H9 (cell line): Measurements from ENCODE around the gene SCAP. TPM values are rescaled to one million over a fixed set of nuclear protein-coding genes. Genes with fewer than 3 reads are reported as not detected.

ENCODE experiments used
- DNase-seq: peaks from one replicate; pipeline ENCODE4 v3.0.0-alpha.2; 2017
- H2AFZ ChIP-seq: one replicate; pipeline ENCODE4 v1.6.1; 2013; ENCODE audit warnings: mild to moderate bottlenecking, low read length, control low read depth, moderate library complexity
- H2AK5ac ChIP-seq: 2 replicates; pipeline ENCODE4 v1.6.1; 2013; ENCODE audit warnings: low read length, control low read depth, mixed read lengths; ENCODE audit not compliant: insufficient read length
- H2BK120ac ChIP-seq: one replicate; pipeline ENCODE4 v1.6.1; 2013; ENCODE audit warnings: low read depth, mild to moderate bottlenecking, low read length, control low read depth, inconsistent platforms; ENCODE audit not compliant: poor library complexity, severe bottlenecking
- H2BK12ac ChIP-seq: 2 replicates; pipeline ENCODE4 v1.6.1; 2013; ENCODE audit warnings: low read length, control low read depth, mixed read lengths, low read depth; ENCODE audit not compliant: insufficient read length
- H2BK15ac ChIP-seq: 2 replicates; pipeline ENCODE4 v1.6.1; 2013; ENCODE audit warnings: low read depth, low read length, control low read depth
- H2BK20ac ChIP-seq: one replicate; pipeline ENCODE4 v1.6.1; 2013; ENCODE audit warnings: low read depth, mild to moderate bottlenecking, low read length, control low read depth, inconsistent platforms; ENCODE audit not compliant: poor library complexity, severe bottlenecking
- H2BK5ac ChIP-seq: 2 replicates; pipeline ENCODE4 v1.6.1; 2013; ENCODE audit warnings: low read length, control low read depth, mixed read lengths; ENCODE audit not compliant: insufficient read length
- H3K14ac ChIP-seq: 2 replicates; pipeline ENCODE4 v1.6.1; 2013; ENCODE audit warnings: low read length, control low read depth; ENCODE audit not compliant: insufficient read depth
- H3K18ac ChIP-seq: 2 replicates; pipeline ENCODE4 v1.6.1; 2013; ENCODE audit warnings: low read depth, mild to moderate bottlenecking, mixed read lengths, low read length, control low read depth; ENCODE audit not compliant: insufficient read length
- H3K23ac ChIP-seq: 2 replicates; pipeline ENCODE4 v1.6.1; 2013; ENCODE audit warnings: low read length, control low read depth, mixed read lengths, low read depth; ENCODE audit not compliant: insufficient read length
- H3K23me2 ChIP-seq: 2 replicates; pipeline ENCODE4 v1.6.1; 2013; ENCODE audit warnings: low read depth, mild to moderate bottlenecking, mixed read lengths, low read length, control low read depth; ENCODE audit not compliant: insufficient read length, poor library complexity, severe bottlenecking
- H3K27ac ChIP-seq: 2 replicates; pipeline ENCODE4 v1.5.1; 2013; ENCODE audit warnings: low read length, control low read depth, mixed read lengths, low read depth; ENCODE audit not compliant: insufficient read length
- H3K27me3 ChIP-seq: 2 replicates; pipeline ENCODE4 v1.6.1; 2013; ENCODE audit warnings: low read length, control low read depth, inconsistent platforms; ENCODE audit not compliant: insufficient read depth
- H3K4ac ChIP-seq: 2 replicates; pipeline ENCODE4 v1.6.1; 2013; ENCODE audit warnings: low read depth, mild to moderate bottlenecking, control low read depth, inconsistent platforms, low read length, moderate library complexity
- H3K4me1 ChIP-seq: 2 replicates; pipeline ENCODE4 v1.6.1; 2013; ENCODE audit warnings: low read length, control low read depth, inconsistent platforms; ENCODE audit not compliant: insufficient read depth
- H3K4me2 ChIP-seq: 2 replicates; pipeline ENCODE4 v1.6.1; 2013; ENCODE audit warnings: low read length, control low read depth, mixed read lengths; ENCODE audit not compliant: insufficient read length, insufficient read depth
- H3K56ac ChIP-seq: 2 replicates; pipeline ENCODE4 v1.6.1; 2013; ENCODE audit warnings: low read depth, mild to moderate bottlenecking, mixed read lengths, low read length, control low read depth; ENCODE audit not compliant: insufficient read length
- H3K79me1 ChIP-seq: 2 replicates; pipeline ENCODE4 v1.6.1; 2013; ENCODE audit warnings: low read depth, mild to moderate bottlenecking, moderate library complexity, low read length, control low read depth, inconsistent platforms; ENCODE audit not compliant: insufficient read depth, poor library complexity, severe bottlenecking
- H3K79me2 ChIP-seq: 2 replicates; pipeline ENCODE4 v1.6.1; 2013; ENCODE audit warnings: low read length, control low read depth, inconsistent platforms; ENCODE audit not compliant: insufficient read depth
- H3K9ac ChIP-seq: 2 replicates; pipeline ENCODE4 v1.6.1; 2013; ENCODE audit warnings: low read length, control low read depth, mixed read lengths; ENCODE audit not compliant: insufficient read length; ENCODE audit errors: extremely low read depth
- H3K9me3 ChIP-seq: one replicate; pipeline ENCODE4 v1.6.1; 2013; ENCODE audit warnings: low read depth, low read length, inconsistent platforms; ENCODE audit not compliant: control insufficient read depth
- H3T11ph ChIP-seq: one replicate; pipeline ENCODE4 v1.6.1; 2013; ENCODE audit warnings: mild to moderate bottlenecking, low read length, control low read depth, inconsistent platforms
- H4K20me1 ChIP-seq: one replicate; pipeline ENCODE4 v1.6.1; 2013; ENCODE audit not compliant: control insufficient read depth, insufficient read length, insufficient read depth
- H4K5ac ChIP-seq: 2 replicates; pipeline ENCODE4 v1.6.1; 2013; ENCODE audit warnings: low read depth, mild to moderate bottlenecking, mixed read lengths, low read length, control low read depth; ENCODE audit not compliant: insufficient read length
- H4K8ac ChIP-seq: replicated peaks from 2 replicates; pipeline ENCODE4 v1.6.1; 2013; ENCODE audit warnings: low read length, control low read depth, mixed read lengths, low read depth; ENCODE audit not compliant: insufficient read length
- H4K91ac ChIP-seq: 2 replicates; pipeline ENCODE4 v1.6.1; 2013; ENCODE audit warnings: low read depth, mild to moderate bottlenecking, moderate library complexity, mixed read lengths, low read length, control low read depth; ENCODE audit not compliant: insufficient read length
- H3K27ac Mint-ChIP-seq, 3 experiments: 2 replicates in 2 of 3; 3 replicates in 1 of 3; pipeline ENCODE4 v1.8.0; 2020 to 2021; ENCODE audit warnings: mixed read lengths in 3 of 3, mild to moderate bottlenecking in 1 of 3, moderate library complexity in 1 of 3
- H3K27me3 Mint-ChIP-seq: 2 replicates; pipeline ENCODE4 v1.8.0; 2021; ENCODE audit warnings: low read depth, mild to moderate bottlenecking, moderate library complexity, mixed read lengths
- H3K36me3 Mint-ChIP-seq, 3 experiments: 2 replicates in 2 of 3; 3 replicates in 1 of 3; pipeline ENCODE4 v1.8.0; 2020 to 2021; ENCODE audit warnings: low read depth in 3 of 3, mixed read lengths in 3 of 3; ENCODE audit not compliant: insufficient read depth in 1 of 3
- H3K4me1 Mint-ChIP-seq, 2 experiments: 2 replicates each; pipeline ENCODE4 v1.8.0; 2020; ENCODE audit warnings: mixed read lengths in 2 of 2
- H3K4me3 Mint-ChIP-seq, 2 experiments: 2 replicates in 1 of 2; 3 replicates in 1 of 2; pipeline ENCODE4 v1.8.0; 2020 to 2021; ENCODE audit warnings: mild to moderate bottlenecking in 2 of 2, mixed read lengths in 2 of 2, moderate library complexity in 1 of 2
- H3K9me3 Mint-ChIP-seq, 2 experiments: 2 replicates in 1 of 2; 3 replicates in 1 of 2; pipeline ENCODE4 v1.8.0; 2020; ENCODE audit warnings: mild to moderate bottlenecking in 2 of 2, mixed read lengths in 2 of 2, moderate library complexity in 1 of 2
- CTCF ChIP-seq: fragments of 200-600 bp; sonication (generic); conservative IDR thresholded peaks from 3 replicates; pipeline ENCODE4 v1.8.0; 2021; ENCODE audit warnings: antibody characterized with exemption, mild to moderate bottlenecking
- WGBS: extraction: QIAGEN DNeasy Blood & Tissue Kit; methylation state at CpG from one replicate; pipeline ENCODE4 v1.1.7; 2013; ENCODE audit warnings: missing lambda C conversion rate, low lambda C conversion rate, mixed read lengths; ENCODE audit not compliant: insufficient read length; ENCODE audit errors: extremely low coverage; 5-methylcytosine and 5-hydroxymethylcytosine counted together
- total RNA-seq: library from RNA; stranded (reverse); gene quantifications from 2 replicates; pipeline ENCODE4 v1.2.1, GENCODE V29; 2021

The SCAP gene
- total RNA-seq, 1 experiment from 2014 or later = 104 TPM

GRCh38 chr3:47515864-47516319, 40.2 kb upstream of the SCAP start:
- peaks cover 13 to 15% of the 10 kb centered on the region in 2 experiments for H3K4me1 Mint-ChIP-seq
- peaks cover 0 to 11% (median 7%) of the 10 kb centered on the region in 3 experiments; a peak in 5 of 7 replicates for H3K36me3 Mint-ChIP-seq
- Histone ChIP-seq H4K20me1 (no peaks in the 10 kb centered on the region), H4K5ac (no peak overlapping the region), H3K23ac (no peak overlapping the region), H3K79me1 (peaks cover 6% of the 10 kb centered on the region), H3K27me3 (no peaks in the 10 kb centered on the region), H3K4me1 (peaks cover under 1% of the 10 kb centered on the region; the same call in 1 of the 2 replicates), H2BK20ac (no peak overlapping the region), H3K56ac (no peak overlapping the region), H2BK12ac (no peak overlapping the region), H3K18ac (no peak overlapping the region), H3K27ac (no peak overlapping the region), H2AK5ac (no peak overlapping the region), H3K14ac (no peak overlapping the region), H2BK120ac (no peak overlapping the region), H2BK5ac (no peak overlapping the region), H2BK15ac (no peak overlapping the region), H4K8ac (no peak overlapping the region), H3T11ph (no peak overlapping the region), H3K4me2 (no peak overlapping the region), H3K9me3 (no peaks in the 10 kb centered on the region), H3K79me2 (peaks cover 6% of the 10 kb centered on the region; the same call in 1 of the 2 replicates), H3K23me2 (peaks cover 6% of the 10 kb centered on the region), H3K9ac (no peak overlapping the region), H4K91ac (no peak overlapping the region), H2AFZ (no peak overlapping the region), H3K4ac (no peak overlapping the region)
- TF ChIP-seq CTCF = no peak
- H3K27ac Mint-ChIP-seq = no peak overlapping the region
- no peaks in the 10 kb centered on the region; the same call in none of the 2 replicates for H3K27me3 Mint-ChIP-seq
- H3K9me3 Mint-ChIP-seq = no peaks in the 10 kb centered on the region
- no peak overlapping the region for H3K4me3 Mint-ChIP-seq
- DNase-seq = no peak
- no CpG with 5 or more reads among the region's 5 CpGs for WGBS
